NCI-H446 treated with DMSO at 0.1 percent for 48 hours (cell line): ENCODE data around the gene CENPB.
A peak's percentile ranks its signal among the peaks of the same experiment; 100 is the strongest.

ENCODE experiments used
- DNase-seq: peaks from one replicate; lab custom pipeline; 2025; lab: John Stamatoyannopoulos, UW

Gene CENPB

DNA sequence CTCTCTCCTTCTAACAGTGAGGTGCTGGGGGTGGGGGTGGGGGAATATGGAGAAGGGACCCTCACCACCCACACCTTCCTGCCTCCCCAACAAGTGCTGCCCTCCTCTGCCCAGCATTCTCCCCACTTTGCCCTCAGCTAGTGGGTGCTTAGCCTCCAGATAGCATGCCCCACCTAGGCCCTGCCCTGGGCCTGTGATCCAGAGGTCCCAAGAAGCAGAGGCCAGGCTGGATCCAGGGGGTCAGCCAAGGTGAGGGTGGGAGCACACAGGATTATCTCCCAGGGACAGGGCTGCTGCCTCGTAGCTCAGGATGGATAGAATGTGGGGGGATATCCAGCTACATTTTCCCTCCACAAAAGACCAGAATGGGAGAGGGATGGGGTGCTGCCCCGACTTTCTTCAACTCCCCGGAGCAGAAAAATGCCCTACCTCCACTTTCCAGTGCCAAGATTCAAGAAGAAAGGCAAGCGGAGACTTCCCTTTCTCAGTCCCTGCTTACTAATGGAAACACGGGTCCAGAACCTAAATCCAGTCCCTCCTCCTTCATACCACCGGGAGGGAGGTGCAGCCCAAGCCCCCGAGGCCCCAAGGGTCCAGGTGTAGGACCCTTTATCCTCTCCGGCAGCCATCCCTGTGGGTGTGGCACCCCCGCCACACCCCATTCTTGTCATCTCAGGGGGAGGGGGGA lies 20.0 kb downstream of the CENPB start:
- DNase-seq: no peak

DNA sequence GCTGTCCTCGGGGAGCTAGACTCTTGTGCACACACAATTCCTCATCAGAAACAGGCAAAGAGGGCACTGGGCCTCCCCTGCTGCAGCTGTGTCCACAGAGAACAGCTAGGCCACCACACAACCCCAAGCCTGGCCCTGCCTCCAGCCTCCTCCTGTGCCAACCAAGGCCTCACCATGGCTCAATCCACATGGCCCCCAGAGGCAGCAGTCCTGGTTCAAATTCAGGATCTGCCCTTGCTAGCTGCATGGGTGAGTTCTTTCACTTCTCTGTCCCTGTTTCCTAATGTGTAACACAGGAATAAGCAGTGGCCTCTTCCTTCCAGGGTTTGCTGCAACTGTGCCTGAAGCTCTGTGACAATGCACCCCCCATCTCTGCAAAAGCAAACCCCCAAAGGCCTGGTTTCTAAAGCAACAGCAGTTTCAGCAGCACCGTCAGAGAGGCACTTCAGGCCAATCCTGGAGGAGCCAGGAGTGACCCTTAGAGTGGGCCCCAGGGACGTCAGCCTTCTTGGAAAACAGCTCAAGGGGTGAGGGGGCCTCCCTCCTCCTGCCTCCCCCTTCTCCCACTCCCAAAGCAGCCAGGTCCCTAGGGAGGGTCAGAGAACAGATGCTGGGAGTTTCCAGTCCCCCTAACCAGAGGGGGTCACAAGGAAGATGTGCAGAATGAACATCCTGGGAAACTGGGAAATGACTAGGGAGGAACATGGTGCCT lies 21.2 kb downstream of the CENPB start:
- no peak for DNase-seq

DNA sequence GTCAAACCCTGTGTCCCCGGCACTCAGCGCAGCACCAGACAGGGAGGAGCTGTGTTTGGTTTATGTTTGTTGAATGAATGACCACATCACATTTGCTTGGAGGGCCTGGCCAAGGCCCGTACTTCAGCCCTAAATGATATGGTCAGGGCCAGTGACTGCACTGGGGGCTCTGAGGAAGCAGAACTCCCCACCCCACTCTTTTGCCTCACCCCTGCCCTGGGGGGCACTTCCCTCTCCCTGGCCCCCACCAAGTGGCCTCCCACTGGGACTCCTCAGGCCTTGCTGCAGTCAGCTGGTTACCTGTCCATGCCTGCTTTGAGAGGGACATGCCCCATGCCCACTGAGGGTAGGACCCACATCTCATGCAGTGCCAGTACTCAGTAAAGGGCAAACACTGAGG lies 21.9 kb downstream of the CENPB start:
- DNase-seq: no peak

DNA sequence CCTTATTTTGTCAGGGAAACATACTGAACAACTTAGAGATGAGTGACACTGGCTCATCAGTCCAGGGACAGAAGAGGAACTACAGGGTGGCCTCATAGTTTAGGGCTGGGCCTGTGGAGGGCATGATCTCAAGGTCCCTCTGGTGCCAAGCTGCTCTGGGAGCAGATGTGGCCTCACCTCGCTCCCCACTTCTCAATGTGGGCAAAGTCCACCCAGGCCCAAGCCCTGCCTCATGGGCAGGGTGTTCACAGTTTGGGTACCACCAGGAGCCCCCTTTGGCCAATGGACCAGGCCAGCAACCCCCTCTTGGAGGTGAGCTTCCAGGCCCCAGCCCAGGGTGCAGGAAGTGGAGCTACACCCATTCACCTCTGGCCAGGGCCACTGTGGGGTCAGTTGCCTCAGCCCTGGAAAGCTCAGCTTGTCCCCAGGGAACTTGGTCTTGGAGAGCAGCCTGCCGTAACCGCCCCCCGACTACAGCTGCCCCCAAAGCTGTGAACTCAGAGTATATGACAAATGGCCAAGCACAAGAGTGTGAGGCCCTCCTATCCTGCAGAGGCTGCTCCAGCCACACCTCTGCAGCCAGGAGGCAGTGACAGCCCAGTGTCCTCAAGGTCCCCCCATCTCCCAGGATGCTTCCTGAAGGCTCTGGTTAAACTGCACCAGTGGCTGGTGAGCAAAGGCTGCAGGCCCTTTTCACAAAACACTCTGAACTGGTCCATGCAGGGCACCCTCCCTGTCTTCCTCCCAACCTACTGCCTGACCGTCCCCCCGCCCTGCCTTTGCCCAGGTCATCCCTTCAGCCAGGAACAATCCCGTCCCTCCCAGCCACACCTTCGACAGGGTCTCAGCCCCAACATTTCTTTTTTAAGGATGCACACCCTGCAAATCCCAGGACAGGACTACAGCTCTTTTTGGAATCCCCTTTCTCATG lies 22.6 kb downstream of the CENPB start:
- no peak for DNase-seq

DNA sequence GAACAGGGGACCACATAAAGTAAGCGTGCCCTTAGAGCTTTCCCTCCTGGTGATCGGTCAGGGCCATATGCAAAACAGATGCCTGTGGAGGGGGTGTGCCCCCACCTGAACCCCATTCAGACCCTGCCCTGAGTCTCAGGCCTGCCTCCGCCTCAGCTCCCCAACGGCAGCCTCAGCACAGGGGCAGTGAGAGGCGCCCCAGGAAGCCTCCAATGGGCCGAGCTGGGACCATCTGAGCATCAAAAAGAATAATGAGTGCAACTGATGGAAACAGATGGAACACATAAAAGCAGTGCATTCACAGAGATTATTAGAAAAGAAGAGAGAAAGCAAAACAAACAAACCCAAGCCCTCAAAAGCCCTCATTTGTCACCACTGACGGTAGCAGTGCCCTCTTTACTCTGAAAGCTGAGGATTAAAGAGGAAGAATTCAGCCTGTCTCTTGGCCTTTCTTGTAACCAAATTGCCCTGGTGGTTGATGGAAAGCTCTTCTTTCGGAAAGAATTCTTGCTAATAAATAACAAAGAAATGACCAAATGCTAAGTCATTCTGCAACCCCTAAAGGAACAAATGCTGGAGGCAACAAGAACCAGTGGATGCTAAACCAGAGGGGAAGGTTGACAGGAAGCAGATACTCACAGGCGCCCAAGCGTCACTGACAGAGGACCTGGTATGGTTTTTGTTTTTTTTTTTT lies 25.7 kb downstream of the CENPB start:
- no peak for DNase-seq

DNA sequence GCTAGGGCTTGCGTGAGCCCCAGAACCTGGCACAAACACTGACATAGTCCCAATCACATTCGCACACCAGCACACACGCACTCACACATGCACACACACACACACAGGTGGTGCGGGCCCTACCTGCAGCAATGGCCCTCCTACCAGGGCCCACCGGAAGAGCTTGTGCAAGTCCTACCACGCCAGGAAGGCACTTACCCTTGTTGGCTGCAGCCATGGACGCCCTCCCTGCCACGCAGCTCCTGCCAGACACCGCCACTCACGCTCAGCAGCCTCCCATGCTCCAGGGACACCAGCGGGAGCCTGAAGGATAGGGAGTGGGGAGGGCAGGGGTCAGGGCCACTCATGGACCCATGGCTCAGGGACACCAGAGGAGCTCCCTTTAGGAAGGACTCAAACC lies 26.7 kb downstream of the CENPB start:
- no peak for DNase-seq

DNA sequence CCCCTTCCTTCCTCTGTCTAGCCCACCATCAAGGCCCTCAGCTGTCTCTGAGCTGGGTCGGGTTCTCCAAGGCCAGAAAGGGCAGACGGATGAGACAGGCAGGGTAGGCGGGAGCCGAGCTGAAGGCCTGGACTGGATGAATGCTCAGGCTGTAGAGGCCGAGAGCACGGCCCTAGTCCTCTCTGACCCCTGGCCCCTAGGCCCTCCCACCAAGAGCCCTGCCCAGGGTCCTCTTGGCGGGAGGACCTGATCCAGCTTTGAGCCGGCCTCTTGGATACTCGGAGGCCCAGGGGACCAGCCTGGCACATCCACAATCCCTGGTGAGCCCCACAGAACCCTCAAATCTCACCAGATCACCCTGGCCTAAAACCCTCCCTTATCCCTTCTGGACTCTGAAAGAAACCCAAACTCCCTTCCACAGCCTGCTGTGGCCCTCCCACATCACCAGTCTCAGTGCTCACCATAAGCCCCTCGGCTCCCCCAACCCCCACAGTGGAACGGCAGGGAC lies 27.2 kb downstream of the CENPB start:
- no peak for DNase-seq

DNA sequence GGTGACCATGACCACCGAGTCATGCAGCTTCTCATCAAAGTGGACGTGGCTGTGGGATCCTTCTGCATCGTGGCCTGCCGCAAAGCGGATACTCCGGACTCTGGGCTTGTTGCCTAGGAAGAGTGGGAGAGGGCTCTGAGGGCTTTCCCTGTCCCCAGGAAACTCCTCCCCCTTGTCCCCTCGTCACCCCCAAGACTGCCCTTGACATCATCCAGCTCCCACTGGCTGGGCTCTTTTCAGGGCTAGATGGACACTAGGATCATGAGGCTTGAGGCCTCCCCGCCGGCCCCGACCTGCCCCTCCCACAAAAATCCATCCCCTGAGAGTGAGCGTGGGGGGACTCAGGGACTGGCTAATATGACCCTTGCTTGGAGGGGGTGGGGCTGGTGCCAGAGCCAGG lies 28.0 kb downstream of the CENPB start:
- no peak for DNase-seq

DNA sequence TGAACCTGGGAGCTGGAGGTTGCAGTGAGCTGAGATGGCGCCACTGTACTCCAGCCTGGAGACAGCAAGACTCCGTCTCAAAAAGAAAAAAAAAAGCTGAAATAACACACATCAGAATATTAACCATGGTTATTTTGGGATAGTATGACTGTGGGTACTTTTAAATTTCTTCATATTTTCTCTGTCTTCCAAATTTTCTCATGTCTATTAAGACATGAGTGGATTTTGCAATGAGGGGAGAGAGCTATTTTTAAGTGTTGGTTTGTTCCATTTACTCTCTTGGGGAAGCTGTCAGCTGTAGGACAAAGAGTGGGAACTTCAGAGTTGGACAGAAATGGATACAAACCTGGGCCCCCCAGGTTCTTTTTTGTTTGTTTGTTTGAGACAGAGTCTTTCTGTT lies 29.3 kb downstream of the CENPB start:
- DNase-seq: no peak

DNA sequence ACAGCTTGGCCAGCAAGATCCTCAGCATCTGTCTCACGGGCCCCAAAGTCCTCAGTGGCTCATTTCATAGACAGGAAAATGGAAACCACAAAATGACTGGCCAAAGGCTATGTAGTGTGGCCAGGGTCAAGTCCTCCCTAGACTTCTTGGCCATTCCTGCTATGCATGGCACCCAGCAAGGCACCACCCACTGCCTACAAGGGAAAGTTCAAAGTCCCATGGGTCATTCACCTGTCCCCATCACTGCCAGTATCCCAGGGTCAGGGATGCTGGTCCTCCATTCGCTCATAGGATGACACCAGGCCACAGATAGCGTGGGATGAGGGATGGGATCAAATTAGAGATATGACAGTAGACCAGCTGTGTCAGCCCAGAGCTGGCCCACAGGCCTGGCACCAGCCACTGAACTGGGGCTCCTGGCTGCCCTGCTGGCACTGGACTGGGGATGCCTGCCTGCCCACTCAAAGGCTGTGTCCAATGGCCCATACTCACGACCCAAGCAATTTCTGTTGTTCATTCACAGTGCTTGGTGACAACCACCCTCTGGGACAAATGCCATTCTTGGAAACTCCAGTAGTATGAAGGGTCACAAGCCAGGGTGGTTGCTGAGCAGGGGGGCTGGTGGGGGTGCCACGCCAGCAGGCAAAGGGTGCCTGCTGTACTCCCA lies 30.6 kb downstream of the CENPB start:
- DNase-seq: no peak

DNA sequence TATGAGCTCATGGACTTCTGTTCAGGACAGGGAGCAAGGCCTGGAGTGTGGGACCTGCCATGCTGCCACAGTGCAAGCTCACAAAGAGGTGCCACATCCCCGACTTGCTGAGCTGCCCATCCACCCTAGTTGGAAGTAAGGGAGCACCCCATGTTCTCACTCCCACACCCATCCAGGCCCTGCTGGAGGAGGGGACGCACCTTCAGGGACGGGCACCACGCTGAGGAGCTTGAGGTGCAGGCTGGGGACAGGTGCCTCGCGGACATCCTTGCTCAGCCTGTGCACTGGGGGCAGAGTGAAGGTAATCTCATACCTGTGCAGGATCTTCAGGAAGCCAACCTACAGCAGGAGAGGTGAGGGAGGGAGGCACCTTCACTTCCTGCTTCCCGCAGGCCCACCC lies 31.3 kb downstream of the CENPB start:
- no peak for DNase-seq

DNA sequence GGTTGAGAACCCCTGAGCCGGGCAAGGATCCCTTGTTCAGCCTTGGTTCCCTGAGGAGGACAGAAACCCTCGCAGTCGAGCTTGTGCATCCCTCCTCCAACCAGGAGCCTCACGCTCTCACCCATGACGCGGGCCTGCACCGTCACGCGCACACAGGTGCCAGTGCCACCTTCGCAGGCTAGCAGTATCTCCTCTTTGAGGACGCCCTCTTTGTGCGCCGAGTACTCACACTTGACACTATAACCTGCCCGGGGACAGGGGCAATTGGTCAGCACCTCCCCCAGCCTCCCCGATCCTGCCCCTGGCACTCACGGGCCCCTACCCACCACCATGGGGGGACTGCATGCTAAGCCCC lies 32.3 kb downstream of the CENPB start:
- no peak for DNase-seq

DNA sequence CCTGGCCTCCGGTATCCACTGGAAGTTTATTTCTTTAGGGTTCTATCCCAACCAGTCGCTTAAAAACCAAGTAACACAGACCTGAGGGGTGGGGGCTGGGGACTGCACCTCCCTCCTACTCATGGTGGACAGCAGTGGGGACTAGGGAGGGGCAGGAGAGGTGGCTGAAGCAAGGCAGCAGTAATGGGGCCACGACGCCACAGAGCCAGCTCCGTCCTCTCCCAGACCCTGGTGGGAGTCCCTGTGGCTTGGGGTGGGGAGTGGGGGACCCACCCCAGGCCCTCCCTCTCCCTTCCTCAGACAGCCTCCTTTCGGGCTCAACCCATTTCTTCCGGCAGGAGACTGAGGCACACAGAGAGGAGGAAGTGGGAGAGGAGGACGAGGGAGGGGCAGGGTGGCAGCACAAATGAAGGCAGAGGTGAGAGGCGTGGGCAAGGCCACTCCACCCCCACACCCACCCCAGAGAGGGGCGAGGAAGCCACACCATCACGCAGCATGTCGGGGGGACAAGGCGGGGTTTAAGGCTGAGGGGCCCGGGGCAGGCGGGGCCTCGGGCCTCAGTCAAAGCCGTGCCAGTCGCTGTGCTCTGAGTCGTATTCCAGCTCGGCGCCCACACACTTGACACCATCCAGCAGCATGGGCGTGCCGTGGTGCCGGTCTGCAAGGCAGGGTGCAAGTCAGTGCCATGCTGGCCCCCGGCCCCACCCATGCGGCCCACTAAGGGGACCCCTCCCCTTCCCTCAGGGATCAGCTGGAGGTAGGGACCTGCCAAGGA lies 32.9 kb downstream of the CENPB start:
- no peak for DNase-seq

DNA sequence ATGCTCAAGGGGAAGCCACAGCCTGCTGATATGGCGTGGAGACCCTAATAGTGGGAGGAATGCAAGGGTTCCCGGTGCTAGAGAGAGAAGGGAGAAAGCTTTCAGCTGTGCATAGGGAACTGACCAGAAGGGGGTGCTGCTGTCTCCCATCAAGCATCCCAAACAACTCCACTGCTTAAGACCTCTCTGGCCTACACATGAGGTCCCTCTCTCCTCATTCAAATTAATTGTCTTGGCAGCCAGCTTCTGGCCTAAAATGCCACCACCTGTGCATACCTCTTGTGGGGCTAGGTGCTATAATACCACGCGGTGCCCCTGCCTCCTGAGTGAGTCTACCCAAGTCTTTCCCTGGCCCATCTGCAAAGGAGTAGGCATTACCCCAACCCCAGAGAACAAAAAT lies 33.4 kb downstream of the CENPB start:
- no peak for DNase-seq

DNA sequence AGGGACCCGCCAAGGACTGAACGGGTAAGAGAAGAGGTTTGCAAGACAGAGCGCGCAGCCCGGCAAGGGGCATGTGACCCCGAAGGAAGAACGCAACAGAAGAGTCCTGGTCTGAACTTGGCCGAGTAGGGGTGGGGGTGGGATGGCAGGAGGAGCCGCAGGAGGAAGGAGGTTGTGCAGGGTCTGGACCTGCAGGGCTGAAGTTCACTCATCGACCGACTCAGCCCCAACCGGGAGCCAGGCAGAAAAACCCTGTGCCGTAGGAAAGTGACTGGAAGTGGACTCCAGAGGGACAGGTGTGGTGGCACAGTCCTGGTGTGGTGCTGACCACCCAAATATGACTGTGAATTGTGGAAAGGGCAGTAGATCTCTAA lies 34.2 kb downstream of the CENPB start:
- no peak for DNase-seq

DNA sequence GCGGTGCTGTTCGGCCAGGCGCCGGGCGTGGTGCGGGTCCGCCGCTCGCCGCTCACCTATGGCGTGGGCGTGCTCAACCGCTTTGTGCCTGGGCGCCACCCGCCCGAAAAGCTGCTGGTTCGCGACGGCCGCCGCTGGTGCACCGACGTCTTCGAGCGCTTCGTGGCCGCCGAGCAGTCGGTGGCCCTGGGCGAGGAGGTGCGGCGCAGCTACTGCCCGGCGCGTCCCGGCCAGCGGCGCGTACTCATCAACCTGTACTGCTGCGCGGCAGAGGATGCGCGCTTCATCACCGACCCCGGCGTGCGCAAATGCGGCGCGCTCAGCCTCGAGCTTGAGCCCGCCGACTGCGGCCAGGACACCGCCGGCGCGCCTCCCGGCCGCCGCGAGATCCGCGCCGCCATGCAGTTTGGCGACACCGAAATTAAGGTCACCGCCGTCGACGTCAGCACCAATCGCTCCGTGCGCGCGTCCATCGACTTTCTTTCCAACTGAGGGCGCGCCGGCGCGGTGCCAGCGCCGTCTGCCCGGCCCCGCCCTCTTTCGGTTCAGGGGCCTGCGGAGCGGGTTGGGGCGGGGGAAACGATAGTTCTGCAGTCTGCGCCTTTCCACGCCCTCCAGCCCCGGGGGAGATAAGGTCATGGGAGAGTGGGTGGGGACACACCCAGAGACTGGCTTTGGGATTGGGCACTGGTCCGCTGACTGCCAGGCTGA lies 34.7 kb downstream of the CENPB start:
- no peak for DNase-seq

DNA sequence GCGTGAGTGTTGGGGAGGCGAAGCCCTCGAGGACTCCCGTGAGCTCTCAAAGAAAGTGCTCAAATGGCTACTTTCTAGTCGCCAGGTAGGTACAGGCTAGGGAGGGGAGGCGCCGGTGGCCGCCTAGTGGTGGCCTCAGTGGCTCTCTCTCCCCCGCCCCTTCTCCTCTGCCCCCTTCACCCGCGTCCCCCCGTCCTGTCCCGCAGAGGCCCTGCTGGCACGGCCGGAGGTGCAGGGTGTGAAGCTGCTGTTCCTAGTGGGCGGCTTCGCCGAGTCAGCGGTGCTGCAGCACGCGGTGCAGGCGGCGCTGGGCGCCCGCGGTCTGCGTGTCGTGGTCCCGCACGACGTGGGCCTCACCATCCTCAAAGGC lies 35.2 kb downstream of the CENPB start:
- no peak for DNase-seq

DNA sequence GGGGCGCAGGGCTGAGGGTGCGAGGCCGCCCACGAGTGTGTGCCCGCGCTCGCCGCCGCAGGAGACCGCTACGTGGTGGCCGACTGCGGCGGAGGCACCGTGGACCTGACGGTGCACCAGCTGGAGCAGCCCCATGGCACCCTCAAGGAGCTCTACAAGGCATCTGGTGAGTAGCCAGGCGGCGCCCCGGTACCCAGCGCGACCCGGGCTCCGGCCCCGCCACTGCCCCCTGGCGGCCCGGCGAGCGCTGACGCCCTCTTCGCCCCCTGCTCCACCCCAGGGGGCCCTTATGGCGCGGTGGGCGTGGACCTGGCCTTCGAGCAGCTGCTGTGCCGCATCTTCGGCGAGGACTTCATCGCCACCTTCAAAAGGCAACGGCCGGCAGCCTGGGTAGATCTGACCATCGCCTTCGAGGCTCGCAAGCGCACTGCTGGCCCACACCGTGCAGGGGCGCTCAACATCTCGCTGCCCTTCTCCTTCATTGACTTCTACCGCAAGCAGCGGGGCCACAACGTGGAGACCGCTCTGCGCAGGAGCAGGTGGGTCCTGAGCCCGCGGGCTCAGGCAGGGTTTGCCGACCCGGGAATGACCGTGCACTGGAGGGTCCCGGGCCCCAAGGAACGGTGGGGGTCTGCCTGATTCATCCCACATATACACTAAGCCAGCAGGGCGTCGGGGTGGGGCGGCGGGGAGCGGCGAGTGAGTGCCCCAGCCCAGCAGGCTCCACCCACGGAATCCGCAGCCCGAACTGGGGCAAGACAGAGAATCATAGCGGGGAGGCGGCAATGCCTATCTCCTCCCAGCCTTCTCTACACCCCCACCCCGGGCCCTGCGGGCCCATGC lies 36.6 kb downstream of the CENPB start:
- peak; percentile 10 for DNase-seq

DNA sequence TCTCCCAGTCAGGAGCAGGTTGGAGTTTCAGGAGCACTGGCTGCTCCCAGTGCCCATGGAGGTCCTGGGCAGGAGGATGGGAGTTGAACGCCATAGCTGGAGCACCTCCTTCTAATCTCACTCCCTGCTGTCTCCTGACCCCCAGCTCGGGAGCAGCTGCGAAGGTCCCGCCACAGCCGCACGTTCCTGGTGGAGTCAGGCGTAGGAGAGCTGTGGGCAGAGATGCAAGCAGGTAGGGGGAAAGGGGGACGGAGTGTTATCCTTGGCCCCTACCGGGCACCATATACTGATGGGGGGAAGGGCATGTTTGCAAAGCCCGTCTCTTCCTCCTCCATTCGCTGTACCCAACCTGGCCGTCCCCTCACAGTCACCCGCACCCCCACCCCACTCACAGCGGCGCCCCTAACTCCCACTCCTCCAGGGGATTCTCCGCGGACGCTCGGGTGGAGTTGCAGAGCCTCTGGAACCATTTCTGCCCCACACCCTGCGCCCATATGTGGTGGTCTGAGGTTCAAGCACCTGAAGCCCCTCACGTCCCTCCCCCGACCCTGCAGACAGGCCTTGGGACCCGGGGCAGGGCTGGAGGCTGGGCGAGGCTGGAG lies 37.4 kb downstream of the CENPB start:
- DNase-seq: no peak
